ENCODE data around the gene GALNT17.

Gene GALNT17

GRCh38 chr7:71706597-71706975 is 574.6 kb downstream of the GALNT17 start:
- TF ChIP-seq SUZ12 (IDR thresholded peaks at IDR 0.05; ENCODE audit: extremely low read depth, insufficient read depth, insufficient read length) (no peak), ZNF274 (IDR thresholded peaks at IDR 0.05; ENCODE audit: low read depth, low read length) (no peak), YY1 (IDR thresholded peaks at IDR 0.05; ENCODE audit: insufficient read depth, insufficient read length) (no peak)
- DNase-seq (ENCODE audit: low read depth, low spot score), result no peak
- no peak overlapping the region for H3K4me3 ChIP-seq (ENCODE audit: insufficient read length, low read depth)
- H3K27me3 ChIP-seq (ENCODE audit: insufficient read depth, insufficient read length), result no peaks in the 10 kb centered on the region
- H3K36me3 ChIP-seq (ENCODE audit: insufficient read depth, insufficient read length, low read length), result no peaks in the 10 kb centered on the region
- peaks cover 13% of the 10 kb centered on the region; the same call in 1 of the 2 replicates for H3K9me3 ChIP-seq (ENCODE audit: insufficient read depth, low read length)
- H3K4me1 ChIP-seq (ENCODE audit: insufficient read depth, insufficient read length), result no peaks in the 10 kb centered on the region
- no peak overlapping the region for H3K9ac ChIP-seq (ENCODE audit: insufficient read length, low read depth)

DNA sequence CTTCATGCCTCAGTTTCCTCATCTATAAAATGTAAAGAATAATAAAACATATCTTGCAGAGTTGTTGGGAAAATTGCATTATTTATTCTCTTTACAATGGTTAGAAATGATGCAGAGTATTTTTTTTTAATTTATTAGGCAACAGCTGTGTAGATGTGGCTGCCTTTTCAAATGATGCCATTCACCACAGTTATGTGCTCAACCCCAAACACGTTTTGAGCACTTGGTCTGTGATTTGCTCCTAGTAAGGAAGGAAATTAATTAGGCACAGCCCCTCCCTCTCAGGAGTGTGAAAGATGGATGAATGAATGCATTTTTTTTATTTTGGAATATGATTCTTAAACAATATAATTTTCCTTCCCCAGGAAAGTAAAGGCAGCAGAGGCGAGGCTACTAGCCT is 575.1 kb downstream of the GALNT17 start:
- TF ChIP-seq YY1 (IDR thresholded peaks at IDR 0.05; ENCODE audit: insufficient read depth, insufficient read length), result no peak
- TF ChIP-seq ZNF274 (IDR thresholded peaks at IDR 0.05; ENCODE audit: low read depth, low read length), result no peak
- no peak for TF ChIP-seq SUZ12 (IDR thresholded peaks at IDR 0.05; ENCODE audit: extremely low read depth, insufficient read depth, insufficient read length)
- H3K4me1 ChIP-seq (ENCODE audit: insufficient read depth, insufficient read length), result no peaks in the 10 kb centered on the region

DNA sequence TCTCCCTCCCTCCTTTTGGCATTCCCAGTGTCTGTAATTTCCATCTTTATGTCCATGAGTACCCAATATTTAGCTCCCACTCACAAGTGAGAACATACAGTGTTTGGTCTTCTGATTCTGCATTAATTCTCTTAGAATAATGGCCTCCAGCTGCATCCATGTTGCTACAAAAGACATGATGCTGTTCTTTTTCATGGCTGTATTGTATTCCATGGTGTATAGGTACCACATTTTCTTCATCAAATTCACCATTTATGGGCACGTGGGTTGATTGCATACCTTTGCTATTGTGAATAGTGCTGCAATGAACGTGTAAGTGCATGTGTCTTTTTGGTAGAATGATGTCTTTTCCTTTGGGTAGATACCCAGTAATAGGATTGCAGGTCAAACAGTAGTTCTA is 576.8 kb downstream of the GALNT17 start:
- TF ChIP-seq ZNF274 (IDR thresholded peaks at IDR 0.05; ENCODE audit: low read depth, low read length) (no peak), YY1 (IDR thresholded peaks at IDR 0.05; ENCODE audit: insufficient read depth, insufficient read length) (no peak), SUZ12 (IDR thresholded peaks at IDR 0.05; ENCODE audit: extremely low read depth, insufficient read depth, insufficient read length) (no peak)
- Histone ChIP-seq H3K9ac (ENCODE audit: insufficient read length, low read depth) (no peak overlapping the region), H3K4me1 (ENCODE audit: insufficient read depth, insufficient read length) (no peaks in the 10 kb centered on the region), H3K36me3 (ENCODE audit: insufficient read depth, insufficient read length, low read length) (no peaks in the 10 kb centered on the region), H3K27me3 (ENCODE audit: insufficient read depth, insufficient read length) (no peaks in the 10 kb centered on the region), H3K4me3 (ENCODE audit: insufficient read length, low read depth) (no peak overlapping the region), H3K9me3 (ENCODE audit: insufficient read depth, low read length) (peaks cover 13% of the 10 kb centered on the region; the same call in 1 of the 2 replicates)
- DNase-seq (ENCODE audit: low read depth, low spot score), result no peak

More for the DNA sequence above, 575.1 kb downstream of the GALNT17 start:
- Histone ChIP-seq H3K27me3 (ENCODE audit: insufficient read depth, insufficient read length) (no peaks in the 10 kb centered on the region), H3K4me3 (ENCODE audit: insufficient read length, low read depth) (no peak overlapping the region), H3K9ac (ENCODE audit: insufficient read length, low read depth) (no peak overlapping the region), H3K9me3 (ENCODE audit: insufficient read depth, low read length) (peaks cover 13% of the 10 kb centered on the region; the same call in 1 of the 2 replicates), H3K36me3 (ENCODE audit: insufficient read depth, insufficient read length, low read length) (no peaks in the 10 kb centered on the region)
- no peak for DNase-seq (ENCODE audit: low read depth, low spot score)

DNA sequence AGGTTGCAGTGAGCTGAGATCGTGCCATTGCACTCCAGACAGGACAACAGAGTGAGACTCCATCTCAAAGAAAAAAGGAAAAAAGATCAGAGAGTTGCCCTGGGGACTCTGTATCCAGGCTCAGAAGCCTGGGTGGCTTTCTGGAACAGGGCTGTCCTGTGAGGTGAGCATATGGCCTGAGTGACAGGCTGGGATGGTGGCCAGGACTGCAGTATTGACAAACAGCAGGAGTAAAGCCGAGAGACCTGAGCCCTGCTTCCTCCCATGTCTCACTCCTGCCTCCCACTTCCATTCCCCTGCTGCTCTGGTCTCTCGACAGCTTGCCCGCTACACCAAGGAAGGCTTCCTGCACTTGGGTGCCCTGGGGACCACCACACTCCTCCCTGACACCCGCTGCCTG is 578.5 kb downstream of the GALNT17 start:
- Histone ChIP-seq H3K4me1 (ENCODE audit: insufficient read depth, insufficient read length) (no peaks in the 10 kb centered on the region), H3K36me3 (ENCODE audit: insufficient read depth, insufficient read length, low read length) (no peaks in the 10 kb centered on the region), H3K4me3 (ENCODE audit: insufficient read length, low read depth) (no peak overlapping the region), H3K9ac (ENCODE audit: insufficient read length, low read depth) (no peak overlapping the region), H3K27me3 (ENCODE audit: insufficient read depth, insufficient read length) (no peaks in the 10 kb centered on the region), H3K9me3 (ENCODE audit: insufficient read depth, low read length) (peaks cover 13% of the 10 kb centered on the region; the same call in 1 of the 2 replicates)
- TF ChIP-seq YY1 (IDR thresholded peaks at IDR 0.05; ENCODE audit: insufficient read depth, insufficient read length) (no peak), ZNF274 (IDR thresholded peaks at IDR 0.05; ENCODE audit: low read depth, low read length) (no peak), SUZ12 (IDR thresholded peaks at IDR 0.05; ENCODE audit: extremely low read depth, insufficient read depth, insufficient read length) (no peak)
- DNase-seq (ENCODE audit: low read depth, low spot score), result no peak

- H3K9ac ChIP-seq (ENCODE audit: insufficient read length, low read depth), result no peak overlapping the region
- DNase-seq (ENCODE audit: low read depth, low spot score), result no peak
- H3K27me3 ChIP-seq (ENCODE audit: insufficient read depth, insufficient read length), result no peaks in the 10 kb centered on the region
- TF ChIP-seq ZNF274 (IDR thresholded peaks at IDR 0.05; ENCODE audit: low read depth, low read length) (no peak), YY1 (IDR thresholded peaks at IDR 0.05; ENCODE audit: insufficient read depth, insufficient read length) (no peak), SUZ12 (IDR thresholded peaks at IDR 0.05; ENCODE audit: extremely low read depth, insufficient read depth, insufficient read length) (no peak)
- H3K9me3 ChIP-seq (ENCODE audit: insufficient read depth, low read length), result no peaks in the 10 kb centered on the region
- H3K36me3 ChIP-seq (ENCODE audit: insufficient read depth, insufficient read length, low read length), result no peaks in the 10 kb centered on the region
- no peaks in the 10 kb centered on the region for H3K4me1 ChIP-seq (ENCODE audit: insufficient read depth, insufficient read length)
- H3K4me3 ChIP-seq (ENCODE audit: insufficient read length, low read depth), result no peak overlapping the region
These were observed 580.8 kb downstream of the GALNT17 start for GRCh38 chr7:71712653-71713180.

DNA sequence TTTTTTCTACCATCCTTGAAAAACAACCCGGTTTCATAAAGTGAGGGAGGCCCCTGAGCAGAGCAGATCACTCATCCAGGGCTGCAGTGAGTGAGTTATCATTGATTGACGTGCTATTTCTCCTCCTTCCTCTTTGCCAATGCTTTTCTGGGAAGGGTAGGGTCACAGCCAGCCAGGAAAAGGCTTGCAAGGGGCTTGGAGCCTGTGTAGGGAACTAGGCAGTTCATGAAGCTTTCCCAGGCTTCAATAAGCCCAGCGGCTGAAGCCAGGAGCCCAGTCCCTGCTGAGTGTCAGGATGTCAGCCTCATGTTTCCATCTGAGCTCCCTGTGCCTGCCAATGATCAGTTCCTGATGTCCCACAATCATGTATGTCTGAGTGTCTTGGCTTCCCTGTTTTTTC is 584.7 kb downstream of the GALNT17 start:
- Histone ChIP-seq H3K27me3 (ENCODE audit: insufficient read depth, insufficient read length) (no peaks in the 10 kb centered on the region), H3K4me3 (ENCODE audit: insufficient read length, low read depth) (no peak overlapping the region), H3K9ac (ENCODE audit: insufficient read length, low read depth) (no peak overlapping the region), H3K9me3 (ENCODE audit: insufficient read depth, low read length) (no peaks in the 10 kb centered on the region; the same call in 1 of the 2 replicates), H3K4me1 (ENCODE audit: insufficient read depth, insufficient read length) (no peaks in the 10 kb centered on the region), H3K36me3 (ENCODE audit: insufficient read depth, insufficient read length, low read length) (no peaks in the 10 kb centered on the region)
- no peak for TF ChIP-seq SUZ12 (IDR thresholded peaks at IDR 0.05; ENCODE audit: extremely low read depth, insufficient read depth, insufficient read length)
- TF ChIP-seq YY1 (IDR thresholded peaks at IDR 0.05; ENCODE audit: insufficient read depth, insufficient read length), result no peak
- TF ChIP-seq ZNF274 (IDR thresholded peaks at IDR 0.05; ENCODE audit: low read depth, low read length), result no peak
- DNase-seq (ENCODE audit: low read depth, low spot score), result no peak

DNA sequence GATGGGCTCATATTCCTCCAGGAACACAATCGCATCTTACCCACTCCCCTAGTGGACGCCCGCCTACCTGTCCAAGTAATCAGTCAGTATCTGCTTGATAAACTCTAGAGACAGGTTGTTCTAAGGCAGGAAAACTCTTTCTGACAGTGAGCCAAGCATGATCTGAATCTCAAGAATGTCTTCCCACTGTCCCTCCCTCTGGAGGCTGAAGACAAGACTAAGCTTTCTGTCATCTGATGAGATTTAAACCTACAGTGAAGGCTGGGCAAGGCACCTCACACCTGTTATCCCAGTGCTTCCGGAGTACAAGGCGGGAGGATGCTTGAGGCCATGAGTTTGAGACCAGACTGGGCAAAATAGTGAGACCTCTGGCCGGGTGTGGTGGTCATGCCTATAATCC is 586.6 kb downstream of the GALNT17 start:
- no peak overlapping the region for H3K4me3 ChIP-seq (ENCODE audit: insufficient read length, low read depth)
- no peaks in the 10 kb centered on the region for H3K4me1 ChIP-seq (ENCODE audit: insufficient read depth, insufficient read length)
- no peak for DNase-seq (ENCODE audit: low read depth, low spot score)
- no peaks in the 10 kb centered on the region for H3K36me3 ChIP-seq (ENCODE audit: insufficient read depth, insufficient read length, low read length)
- no peaks in the 10 kb centered on the region; the same call in 1 of the 2 replicates for H3K9me3 ChIP-seq (ENCODE audit: insufficient read depth, low read length)
- TF ChIP-seq YY1 (IDR thresholded peaks at IDR 0.05; ENCODE audit: insufficient read depth, insufficient read length), result no peak
- no peak for TF ChIP-seq ZNF274 (IDR thresholded peaks at IDR 0.05; ENCODE audit: low read depth, low read length)
- TF ChIP-seq SUZ12 (IDR thresholded peaks at IDR 0.05; ENCODE audit: extremely low read depth, insufficient read depth, insufficient read length), result no peak
- H3K9ac ChIP-seq (ENCODE audit: insufficient read length, low read depth), result no peak overlapping the region
- no peaks in the 10 kb centered on the region for H3K27me3 ChIP-seq (ENCODE audit: insufficient read depth, insufficient read length)
